Activated naive CD8-positive, alpha-beta T cell (primary cell): ENCODE data around the gene C2orf76.

Experiments used
- H3K27ac Mint-ChIP-seq: one replicate; pipeline ENCODE4 v1.8.0; 2021; ENCODE audit warnings: mixed read lengths
- H3K27me3 Mint-ChIP-seq: one replicate; pipeline ENCODE4 v1.8.0; 2021; ENCODE audit warnings: mixed read lengths
- H3K36me3 Mint-ChIP-seq: one replicate; pipeline ENCODE4 v1.8.0; 2021; ENCODE audit warnings: mixed read lengths
- H3K4me1 Mint-ChIP-seq: one replicate; pipeline ENCODE4 v1.8.0; 2021; ENCODE audit warnings: low read depth, mixed read lengths
- H3K4me3 Mint-ChIP-seq: one replicate; pipeline ENCODE4 v1.8.0; 2021; ENCODE audit warnings: mild to moderate bottlenecking, mixed read lengths
- H3K9me3 Mint-ChIP-seq: one replicate; pipeline ENCODE4 v1.8.0; 2021; ENCODE audit warnings: low read depth, mixed read lengths

Gene C2orf76

DNA sequence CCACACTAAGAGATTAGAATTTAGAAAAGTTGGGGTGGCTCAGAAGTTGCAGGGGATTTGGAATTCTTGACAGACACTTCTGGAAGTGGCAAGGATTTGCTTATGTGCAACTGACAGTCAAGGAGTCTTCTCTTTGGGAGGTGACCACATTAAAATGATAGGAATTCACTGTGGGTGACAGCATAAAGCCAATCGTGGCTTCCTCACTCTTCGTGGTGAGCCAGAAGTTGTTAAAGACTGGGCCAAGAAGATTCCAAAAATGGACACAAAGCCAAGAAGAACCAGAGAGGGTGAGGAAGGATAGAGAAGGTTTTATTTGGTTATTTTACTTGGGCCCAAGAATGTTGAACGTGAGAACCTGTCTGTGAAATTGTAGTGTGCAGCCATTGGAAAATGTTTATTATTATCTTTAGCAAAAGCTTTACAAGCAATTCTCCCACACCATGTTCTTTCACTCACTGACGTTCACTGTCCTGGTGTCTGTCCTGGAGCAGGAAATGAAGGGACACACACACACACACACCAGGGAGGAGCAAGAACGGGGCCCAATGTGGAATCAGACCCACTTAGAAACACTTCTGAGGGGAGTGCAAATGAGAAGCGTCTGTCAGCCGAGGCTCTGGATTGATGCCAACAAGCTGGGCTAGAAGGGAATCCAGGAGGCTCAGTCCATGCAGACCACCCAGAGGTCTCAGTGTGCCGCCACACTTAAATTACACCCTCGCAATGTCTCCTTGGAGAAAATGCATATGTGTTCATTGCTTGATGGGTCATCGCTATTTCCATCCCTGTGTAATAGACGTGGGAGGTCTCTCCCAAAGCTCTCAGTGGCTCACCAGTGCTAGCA is 105.8 kb downstream of the C2orf76 start:
- no peak overlapping the region for H3K4me3 Mint-ChIP-seq
- H3K36me3 Mint-ChIP-seq: no peaks in the 10 kb centered on the region
- no peak overlapping the region for H3K27ac Mint-ChIP-seq
- H3K4me1 Mint-ChIP-seq: no peaks in the 10 kb centered on the region
- no peaks in the 10 kb centered on the region for H3K9me3 Mint-ChIP-seq
- no peaks in the 10 kb centered on the region for H3K27me3 Mint-ChIP-seq

DNA sequence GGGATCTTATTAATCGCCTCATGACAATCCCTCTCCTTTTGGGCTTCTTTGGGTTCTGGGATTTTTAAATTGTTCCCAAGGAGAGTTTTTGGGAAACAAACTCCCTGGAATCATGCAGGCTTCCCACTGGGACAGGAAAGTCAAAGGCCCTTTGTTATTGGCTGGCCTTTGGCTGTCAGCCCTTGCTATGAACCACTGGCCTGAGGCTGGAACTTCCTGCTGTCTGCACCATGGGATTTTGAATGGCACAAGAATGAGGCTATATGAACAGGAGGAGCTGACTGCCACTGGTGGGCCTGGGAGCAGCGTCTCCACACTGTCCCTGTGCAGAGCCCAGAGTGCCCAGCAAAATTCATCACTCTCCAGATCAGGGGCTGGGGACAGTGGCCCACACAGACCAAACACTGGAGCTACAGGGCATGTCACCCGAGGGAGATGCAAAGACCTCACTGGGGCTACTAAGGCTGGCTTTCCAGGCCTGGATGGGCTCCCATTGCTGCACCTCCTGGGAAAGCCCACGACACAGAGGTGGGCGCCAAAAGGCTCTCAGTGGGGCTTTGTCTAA is 107.3 kb downstream of the C2orf76 start:
- Mint-ChIP-seq H3K9me3 (no peaks in the 10 kb centered on the region), H3K36me3 (no peaks in the 10 kb centered on the region), H3K4me3 (no peak overlapping the region), H3K4me1 (no peaks in the 10 kb centered on the region), H3K27ac (no peak overlapping the region), H3K27me3 (no peaks in the 10 kb centered on the region)

- no peaks in the 10 kb centered on the region for H3K4me1 Mint-ChIP-seq
- no peak overlapping the region for H3K4me3 Mint-ChIP-seq
- no peaks in the 10 kb centered on the region for H3K27me3 Mint-ChIP-seq
- H3K9me3 Mint-ChIP-seq: no peaks in the 10 kb centered on the region
- no peak overlapping the region for H3K27ac Mint-ChIP-seq
- no peaks in the 10 kb centered on the region for H3K36me3 Mint-ChIP-seq
These were observed 109.4 kb downstream of the C2orf76 start for GRCh38 chr2:119257198-119257597.

- H3K27me3 Mint-ChIP-seq: no peaks in the 10 kb centered on the region
- H3K4me1 Mint-ChIP-seq: no peaks in the 10 kb centered on the region
- no peak overlapping the region for H3K27ac Mint-ChIP-seq
- no peaks in the 10 kb centered on the region for H3K36me3 Mint-ChIP-seq
- H3K9me3 Mint-ChIP-seq: no peaks in the 10 kb centered on the region
- no peak overlapping the region for H3K4me3 Mint-ChIP-seq
These were observed 110.1 kb downstream of the C2orf76 start for GRCh38 chr2:119256582-119256921.

- H3K9me3 Mint-ChIP-seq: no peaks in the 10 kb centered on the region
- H3K4me3 Mint-ChIP-seq: no peak overlapping the region
- no peaks in the 10 kb centered on the region for H3K4me1 Mint-ChIP-seq
- H3K27ac Mint-ChIP-seq: no peak overlapping the region
- no peaks in the 10 kb centered on the region for H3K36me3 Mint-ChIP-seq
- no peaks in the 10 kb centered on the region for H3K27me3 Mint-ChIP-seq
These were observed 110.7 kb downstream of the C2orf76 start for GRCh38 chr2:119255760-119256581.

DNA sequence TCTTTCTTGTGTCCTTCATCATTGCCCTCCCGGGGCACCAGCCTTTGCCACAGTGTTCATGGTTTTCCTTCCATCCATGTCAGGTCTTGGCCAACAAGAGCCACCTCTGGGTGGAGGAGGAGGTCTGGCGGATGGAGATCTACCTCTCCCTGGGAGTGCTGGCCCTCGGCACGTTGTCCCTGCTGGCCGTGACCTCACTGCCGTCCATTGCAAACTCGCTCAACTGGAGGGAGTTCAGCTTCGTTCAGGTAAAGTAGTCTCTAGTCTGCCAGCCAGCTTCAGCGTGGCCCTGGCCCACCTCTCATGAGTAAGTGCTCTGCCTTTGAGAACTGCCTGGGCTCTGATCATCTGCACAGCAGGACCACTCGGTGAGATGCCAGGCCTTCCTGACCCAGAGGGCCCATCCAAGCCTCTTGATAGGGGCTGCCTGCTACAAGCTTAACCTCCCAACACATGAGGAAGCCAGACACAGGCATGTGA is 112.0 kb downstream of the C2orf76 start:
- Mint-ChIP-seq H3K36me3 (no peaks in the 10 kb centered on the region), H3K4me1 (no peaks in the 10 kb centered on the region), H3K4me3 (no peak overlapping the region), H3K27me3 (no peaks in the 10 kb centered on the region), H3K9me3 (no peaks in the 10 kb centered on the region), H3K27ac (no peak overlapping the region)

DNA sequence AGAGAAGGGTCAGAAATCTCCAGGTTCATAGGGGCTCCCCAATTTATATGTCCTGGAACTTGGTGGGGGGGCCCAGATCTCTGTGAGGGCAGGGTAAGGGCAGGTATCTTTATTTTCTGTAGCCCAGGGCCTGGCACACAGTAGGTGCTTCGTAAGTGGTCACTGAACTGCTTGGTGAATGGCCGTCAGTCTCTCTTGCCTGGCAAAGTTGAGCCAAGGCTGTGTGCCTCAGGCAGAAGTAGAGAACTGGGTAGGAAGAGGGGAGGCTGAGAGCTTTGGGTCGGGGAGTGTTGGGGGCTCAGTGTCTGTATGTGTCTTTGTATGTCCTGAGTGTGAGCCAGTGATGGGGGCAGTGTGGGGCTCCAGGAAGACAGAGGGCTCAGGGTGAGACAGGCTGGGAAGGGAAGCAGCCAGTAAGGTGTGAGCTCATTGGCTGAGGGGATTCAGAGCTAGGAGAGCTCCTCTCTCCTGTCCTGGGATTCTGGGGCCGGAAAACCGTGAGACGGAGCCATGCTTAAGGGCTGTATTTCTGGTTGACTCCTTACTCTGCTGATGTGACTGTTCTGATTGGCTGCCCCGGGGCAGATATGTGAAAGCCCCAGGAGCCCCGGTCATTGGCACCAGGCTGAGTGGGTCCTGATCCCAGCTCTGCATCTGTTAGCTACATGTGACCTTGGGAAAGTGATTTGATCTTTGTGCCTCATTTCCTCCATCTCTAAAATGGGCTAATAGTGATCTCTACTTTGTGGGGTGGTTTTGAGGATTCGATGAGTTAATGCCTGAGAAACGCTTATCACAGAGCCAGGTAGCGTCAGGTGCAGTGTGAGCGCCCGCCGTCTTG is 112.7 kb downstream of the C2orf76 start:
- no peaks in the 10 kb centered on the region for H3K27me3 Mint-ChIP-seq
- H3K4me3 Mint-ChIP-seq: no peak overlapping the region
- H3K4me1 Mint-ChIP-seq: no peaks in the 10 kb centered on the region
- no peak overlapping the region for H3K27ac Mint-ChIP-seq
- H3K36me3 Mint-ChIP-seq: no peaks in the 10 kb centered on the region
- H3K9me3 Mint-ChIP-seq: no peaks in the 10 kb centered on the region

GRCh38 chr2:119253114-119253702 is 113.4 kb downstream of the C2orf76 start:
- H3K4me1 Mint-ChIP-seq: no peaks in the 10 kb centered on the region
- no peak overlapping the region for H3K27ac Mint-ChIP-seq
- no peaks in the 10 kb centered on the region for H3K27me3 Mint-ChIP-seq
- no peaks in the 10 kb centered on the region for H3K9me3 Mint-ChIP-seq
- H3K4me3 Mint-ChIP-seq: no peak overlapping the region
- H3K36me3 Mint-ChIP-seq: no peaks in the 10 kb centered on the region
